ENCODE data around the gene PSMD3. TPM values are rescaled to one million over a fixed set of nuclear protein-coding genes. Genes with fewer than 3 reads are reported as not detected.
A peak's percentile ranks its signal among the peaks of the same experiment; 100 is the strongest.

The PSMD3 gene
- total RNA-seq, 4 donors from 2014 or later = 72.2 to 121 (median 84.7) TPM

- no peaks in the 10 kb centered on the region for H3K9me3 ChIP-seq
- H3K4me1 ChIP-seq = peaks cover 15 to 69% (median 41%) of the 10 kb centered on the region in 3 donors
- no peak for TF ChIP-seq POLR2A (IDR thresholded peaks at IDR 0.05)
- TF ChIP-seq CTCF (IDR thresholded peaks at IDR 0.05) = no peak
- H3K27ac ChIP-seq = peak within 1 kb of the TSS in 3 of 4 donors; percentile 41 to 61 (median 47)
- 21 to 36% methylated on average over 10 to 16 of the region's 20 CpGs for WGBS, 2 donors
- no peak within 1 kb of the TSS for H3K4me3 ChIP-seq
- peaks cover 0 to 25% (median 8%) of the 10 kb centered on the region in 3 donors for H3K36me3 ChIP-seq
- intact Hi-C loops (cut with DNase I) = loop anchor here (10.0 kb wide), 2 partner anchors 70 to 150 kb away; no protein-coding TSS in a partner anchor
- no peak for DNase-seq
- H3K27me3 ChIP-seq = no peaks in the 10 kb centered on the region
These were observed 34.7 kb downstream of the PSMD3 start, which contains the start of gene CSF3 for GRCh38 chr17:40015005-40015997. Gene CSF3 (plus strand): TSS chr17:40015440. CDS start chr17:40015475, 35 bp downstream.

DNA sequence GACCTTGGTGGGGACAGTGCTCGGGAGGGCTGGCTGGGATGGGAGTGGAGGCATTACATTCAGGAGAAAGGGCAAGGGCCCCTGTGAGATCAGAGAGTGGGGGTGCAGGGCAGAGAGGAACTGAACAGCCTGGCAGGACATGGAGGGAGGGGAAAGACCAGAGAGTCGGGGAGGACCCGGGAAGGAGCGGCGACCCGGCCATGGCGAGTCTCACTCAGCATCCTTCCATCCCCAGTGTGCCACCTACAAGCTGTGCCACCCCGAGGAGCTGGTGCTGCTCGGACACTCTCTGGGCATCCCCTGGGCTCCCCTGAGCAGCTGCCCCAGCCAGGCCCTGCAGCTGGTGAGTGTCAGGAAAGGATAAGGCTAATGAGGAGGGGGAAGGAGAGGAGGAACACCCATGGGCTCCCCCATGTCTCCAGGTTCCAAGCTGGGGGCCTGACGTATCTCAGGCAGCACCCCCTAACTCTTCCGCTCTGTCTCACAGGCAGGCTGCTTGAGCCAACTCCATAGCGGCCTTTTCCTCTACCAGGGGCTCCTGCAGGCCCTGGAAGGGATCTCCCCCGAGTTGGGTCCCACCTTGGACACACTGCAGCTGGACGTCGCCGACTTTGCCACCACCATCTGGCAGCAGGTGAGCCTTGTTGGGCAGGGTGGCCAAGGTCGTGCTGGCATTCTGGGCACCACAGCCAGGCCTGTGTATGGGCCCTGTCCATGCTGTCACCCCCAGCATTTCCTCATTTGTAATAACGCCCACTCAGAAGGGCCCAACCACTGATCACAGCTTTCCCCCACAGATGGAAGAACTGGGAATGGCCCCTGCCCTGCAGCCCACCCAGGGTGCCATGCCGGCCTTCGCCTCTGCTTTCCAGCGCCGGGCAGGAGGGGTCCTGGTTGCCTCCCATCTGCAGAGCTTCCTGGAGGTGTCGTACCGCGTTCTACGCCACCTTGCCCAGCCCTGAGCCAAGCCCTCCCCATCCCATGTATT is 35.7 kb downstream of the PSMD3 start:
- H3K9me3 ChIP-seq = no peaks in the 10 kb centered on the region
- 72 to 81% methylated on average over 15 to 19 of the region's 26 CpGs for WGBS, 2 donors
- H3K36me3 ChIP-seq = peaks cover 0 to 34% (median 8%) of the 10 kb centered on the region in 3 donors
- peaks cover 15 to 71% (median 49%) of the 10 kb centered on the region in 3 donors for H3K4me1 ChIP-seq
- TF ChIP-seq POLR2A (IDR thresholded peaks at IDR 0.05) (no peak), CTCF (IDR thresholded peaks at IDR 0.05) (no peak)
- H3K27ac ChIP-seq = peak overlapping the region in 2 of 4 donors; percentile 37 to 61
- no peak for DNase-seq
- H3K27me3 ChIP-seq = no peaks in the 10 kb centered on the region
- intact Hi-C loops (cut with DNase I) = loop anchor here (10.0 kb wide), 2 partner anchors 69 to 149 kb away; no protein-coding TSS in a partner anchor
- H3K4me3 ChIP-seq = no peak overlapping the region

DNA sequence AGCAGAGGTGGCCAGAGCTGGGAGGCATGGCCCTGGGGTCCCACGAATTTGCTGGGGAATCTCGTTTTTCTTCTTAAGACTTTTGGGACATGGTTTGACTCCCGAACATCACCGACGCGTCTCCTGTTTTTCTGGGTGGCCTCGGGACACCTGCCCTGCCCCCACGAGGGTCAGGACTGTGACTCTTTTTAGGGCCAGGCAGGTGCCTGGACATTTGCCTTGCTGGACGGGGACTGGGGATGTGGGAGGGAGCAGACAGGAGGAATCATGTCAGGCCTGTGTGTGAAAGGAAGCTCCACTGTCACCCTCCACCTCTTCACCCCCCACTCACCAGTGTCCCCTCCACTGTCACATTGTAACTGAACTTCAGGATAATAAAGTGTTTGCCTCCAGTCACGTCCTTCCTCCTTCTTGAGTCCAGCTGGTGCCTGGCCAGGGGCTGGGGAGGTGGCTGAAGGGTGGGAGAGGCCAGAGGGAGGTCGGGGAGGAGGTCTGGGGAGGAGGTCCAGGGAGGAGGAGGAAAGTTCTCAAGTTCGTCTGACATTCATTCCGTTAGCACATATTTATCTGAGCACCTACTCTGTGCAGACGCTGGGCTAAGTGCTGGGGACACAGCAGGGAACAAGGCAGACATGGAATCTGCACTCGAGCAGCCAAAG is 36.9 kb downstream of the PSMD3 start:
- no peak for DNase-seq
- Histone ChIP-seq H3K4me3 (no peak overlapping the region), H3K27ac (peak overlapping the region in 2 of 4 donors; percentile 67 to 80), H3K9me3 (no peaks in the 10 kb centered on the region), H3K4me1 (peaks cover 21 to 84% (median 62%) of the 10 kb centered on the region in 3 donors), H3K27me3 (no peaks in the 10 kb centered on the region), H3K36me3 (peaks cover 5 to 47% (median 15%) of the 10 kb centered on the region in 3 donors)
- intact Hi-C loops (cut with DNase I) = loop anchor here (10.0 kb wide), 2 partner anchors 67 to 147 kb away; no protein-coding TSS in a partner anchor
- WGBS, 2 donors = 41 to 54% methylated on average over 8 to 14 of the region's 15 CpGs
- TF ChIP-seq CTCF (IDR thresholded peaks at IDR 0.05) = no peak
- no peak for TF ChIP-seq POLR2A (IDR thresholded peaks at IDR 0.05)

DNA sequence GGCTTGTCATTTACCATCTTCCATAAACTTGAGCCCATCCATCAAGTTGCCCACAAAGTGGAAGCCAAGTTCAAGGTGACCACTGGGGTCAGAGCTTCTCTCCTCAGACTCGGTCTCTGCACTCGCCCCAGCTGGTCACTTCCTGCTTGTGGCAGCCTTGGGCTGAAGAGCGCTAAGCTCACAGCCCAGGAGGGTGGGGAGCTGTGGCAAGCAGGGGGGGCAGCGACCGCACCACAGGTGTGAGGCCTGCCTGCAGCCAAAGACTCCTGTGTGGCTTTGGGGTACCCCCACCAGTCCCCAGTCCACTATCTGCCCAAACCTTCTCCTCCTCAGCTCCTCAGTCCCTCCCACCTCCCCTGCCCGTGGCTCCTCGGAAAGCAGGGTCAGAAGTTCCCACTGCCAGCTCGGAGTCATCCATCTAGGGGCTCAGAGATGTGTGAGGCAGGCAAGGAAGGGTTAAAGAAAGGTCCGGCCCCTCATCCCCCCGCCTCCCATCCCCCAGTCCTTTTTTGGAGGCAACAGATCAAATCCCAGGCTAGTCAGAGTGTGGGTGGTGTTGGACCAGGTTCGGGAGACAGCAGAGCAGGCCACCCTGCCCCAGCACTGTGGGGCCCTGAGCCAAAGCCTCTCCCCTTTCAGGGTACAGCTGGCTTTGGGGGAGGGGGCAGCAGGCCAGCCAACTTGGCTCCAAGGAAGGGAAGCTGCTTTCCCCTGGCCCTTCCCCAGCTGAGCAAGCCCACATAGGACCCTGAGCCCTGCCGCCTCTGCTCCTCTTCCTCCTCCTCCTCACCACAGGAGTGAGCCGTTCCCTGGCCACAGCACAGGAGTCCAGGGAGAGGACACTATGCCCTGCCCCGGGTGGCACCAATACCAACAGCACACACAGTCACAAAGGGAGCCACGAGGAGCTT is 37.9 kb downstream of the PSMD3 start:
- Histone ChIP-seq H3K9me3 (no peaks in the 10 kb centered on the region), H3K27ac (peak overlapping the region in 3 of 4 donors; percentile 57 to 80 (median 67)), H3K27me3 (no peaks in the 10 kb centered on the region), H3K4me3 (no peak overlapping the region), H3K36me3 (peaks cover 9 to 56% (median 21%) of the 10 kb centered on the region in 3 donors), H3K4me1 (peaks cover 22 to 91% (median 71%) of the 10 kb centered on the region in 3 donors)
- TF ChIP-seq POLR2A (IDR thresholded peaks at IDR 0.05) = no peak
- TF ChIP-seq CTCF (IDR thresholded peaks at IDR 0.05) = no peak
- 38 to 46% methylated on average over 7 to 9 of the region's 15 CpGs for WGBS, 2 donors
- no peak for DNase-seq
- intact Hi-C loops (cut with DNase I) = loop anchor here (10.0 kb wide), 2 partner anchors 66 to 146 kb away; no protein-coding TSS in a partner anchor

Measured in esophagus squamous epithelium (tissue), 5 donors.